Panc1 (cell line): ENCODE measurements around the gene PGBD1. TPM values are rescaled to one million over a fixed set of nuclear protein-coding genes. Genes with fewer than 3 reads are reported as not detected.

Experiments
- ATAC-seq: fragments of 200-7000 bp; cut with Tn5 transposase; 2 replicates; pipeline ENCODE4 v1.9.1; 2020; ENCODE audit warnings: mild to moderate bottlenecking, moderate library complexity
- BruUV-seq: library from RNA; stranded (reverse); fragments of 400-500 nt; replicated peaks from 2 replicates; lab custom pipeline; 2021; lab: Mats Ljungman, UMichigan
- CTCF ChIA-PET: fragments of 300-600 bp; sonication (Branson Sonifier 250); formaldehyde crosslinking; loops from one replicate; lab custom pipeline; 2022; ENCODE audit warnings: antibody characterized with exemption; lab: Charles Lee
- POLR2A ChIA-PET: fragments of 300-600 bp; sonication (Branson Sonifier 250); formaldehyde crosslinking; loops from one replicate; lab custom pipeline; 2022; ENCODE audit warnings: antibody characterized with exemption; lab: Charles Lee
- DNase-seq: peaks from one replicate; pipeline ENCODE4 v3.0.0-alpha.2; 2010; ENCODE audit warnings: low read depth, low spot score
- H3K27ac ChIP-seq: 2 replicates; pipeline ENCODE4 v1.5.1; 2011; ENCODE audit warnings: mild to moderate bottlenecking, low read length, inconsistent platforms
- H3K27me3 ChIP-seq: fragments of 200-500 bp; sonication (Bioruptor generic); 2 replicates; pipeline ENCODE4 v1.6.0; 2014; ENCODE audit warnings: low read length, inconsistent platforms; ENCODE audit not compliant: control insufficient read depth, insufficient read depth
- H3K36me3 ChIP-seq: fragments of 200-500 bp; sonication (Bioruptor generic); 2 replicates; pipeline ENCODE4 v1.5.1; 2014; ENCODE audit warnings: inconsistent platforms, mild to moderate bottlenecking, low read length, moderate library complexity; ENCODE audit not compliant: control insufficient read depth, insufficient read depth
- H3K4me1 ChIP-seq: 2 replicates; pipeline ENCODE4 v1.5.1; 2011; ENCODE audit warnings: inconsistent platforms, mild to moderate bottlenecking, low read length, moderate library complexity; ENCODE audit not compliant: control insufficient read depth, insufficient read depth
- H3K4me3 ChIP-seq, 2 experiments: 2 replicates each; pipeline ENCODE4 v1.5.1; 2011 to 2012; ENCODE audit warnings: low read depth in 2 of 2, low read length in 2 of 2, mild to moderate bottlenecking in 2 of 2, inconsistent platforms in 1 of 2, moderate library complexity in 1 of 2
- H3K9me3 ChIP-seq: fragments of 200-500 bp; sonication (Bioruptor generic); 2 replicates; pipeline ENCODE4 v1.5.1; 2014; ENCODE audit warnings: low read depth, mild to moderate bottlenecking, inconsistent platforms, low read length, moderate library complexity; ENCODE audit not compliant: control insufficient read depth, insufficient read depth
- CTCF ChIP-seq: fragments of 450-650 bp; IDR thresholded peaks from 2 replicates; pipeline ENCODE4 v1.5.1; 2017; ENCODE audit warnings: mild to moderate bottlenecking
- POLR2AphosphoS5 ChIP-seq: IDR thresholded peaks from 2 replicates; pipeline ENCODE4 v1.6.1; 2012; ENCODE audit warnings: mild to moderate bottlenecking, low read depth, low read length, moderate library complexity
- REST ChIP-seq, 2 experiments: IDR thresholded peaks; 2 replicates each; pipeline ENCODE4 v1.6.1; 2011 to 2012; ENCODE audit warnings: low read depth in 2 of 2, control low read depth in 1 of 2, low read length in 1 of 2, mild to moderate bottlenecking in 1 of 2, moderate library complexity in 1 of 2; ENCODE audit not compliant: insufficient read depth in 1 of 2
- SIN3A ChIP-seq: IDR thresholded peaks from 2 replicates; pipeline ENCODE4 v1.6.1; 2012; ENCODE audit warnings: low read depth, mild to moderate bottlenecking, low read length, moderate library complexity, borderline replicate concordance; ENCODE audit not compliant: insufficient read depth
- TCF7L2 ChIP-seq: IDR thresholded peaks from 2 replicates; pipeline ENCODE4 v1.6.1; 2011; ENCODE audit warnings: mild to moderate bottlenecking, low read depth, low read length, inconsistent platforms
- in situ Hi-C: cut with HindIII; loops from 2 replicates; pipeline ENCODE4 v1.10.0; 2016; ENCODE audit warnings: low sequenced_read_pairs, low pct_unique_long_range_greater_than_20kb
- intact Hi-C: fragments of 100-400 bp; cut with micrococcal nuclease; formaldehyde crosslinking; loops from one replicate; pipeline ENCODE4 v1.10.0; 2022; ENCODE audit not compliant: unreplicated experiment
- total RNA-seq: library from RNA; stranded (reverse); gene quantifications from one replicate; pipeline ENCODE4 v1.2.1, GENCODE V29; 2021; ENCODE audit not compliant: unreplicated experiment

Gene PGBD1
- total RNA-seq, 1 experiment from 2014 or later = 7.6 TPM

- no peak overlapping the region for H3K4me3 ChIP-seq
- ChIA-PET CTCF (interaction anchor here (1.0 kb wide), 1 partner anchor 81 kb away, joined by 3 read pairs; no protein-coding TSS in a partner anchor), POLR2A (no interaction called here)
- in situ Hi-C loops = no loop called here
- intact Hi-C loops = no loop called here
- no peak for ATAC-seq
- TF ChIP-seq CTCF (no peak), TCF7L2 (no peak), SIN3A (no peak), REST (IDR thresholded peaks at IDR 0.05; ENCODE audit: insufficient read depth in 1 of 2, low read depth in 2 of 2, low read length in 1 of 2) (no peak), POLR2AphosphoS5 (no peak)
- no peaks in the 10 kb centered on the region for H3K4me1 ChIP-seq
- H3K36me3 ChIP-seq = no peaks in the 10 kb centered on the region
- H3K9me3 ChIP-seq = no peaks in the 10 kb centered on the region
- no peak for DNase-seq
- H3K27ac ChIP-seq = no peak overlapping the region
- no TSS peak for BruUV-seq
- H3K27me3 ChIP-seq = no peaks in the 10 kb centered on the region
These were observed 6.5 kb upstream of the PGBD1 start for GRCh38 chr6:28274888-28275287.

- Histone ChIP-seq H3K9me3 (no peaks in the 10 kb centered on the region; the same call in 1 of the 2 replicates), H3K27ac (no peak overlapping the region), H3K4me3 (no peak overlapping the region), H3K27me3 (no peaks in the 10 kb centered on the region), H3K36me3 (no peaks in the 10 kb centered on the region), H3K4me1 (peaks cover 4% of the 10 kb centered on the region; the same call in 1 of the 2 replicates)
- BruUV-seq = no TSS peak
- ChIA-PET POLR2A (no interaction called here), CTCF (no interaction called here)
- no peak for TF ChIP-seq POLR2AphosphoS5
- no peak for TF ChIP-seq CTCF
- TF ChIP-seq TCF7L2 = no peak
- TF ChIP-seq SIN3A = no peak
- TF ChIP-seq REST (IDR thresholded peaks at IDR 0.05; ENCODE audit: insufficient read depth in 1 of 2, low read depth in 2 of 2, low read length in 1 of 2) = no peak
- DNase-seq (no peak), ATAC-seq (no peak)
- intact Hi-C loops (no loop called here), in situ Hi-C loops (no loop called here)
These were observed 3.6 kb upstream of the PGBD1 start for GRCh38 chr6:28277746-28278145.
